Esophagus squamous epithelium (tissue), 4 donors: ENCODE results near the gene RNF130.

Source experiments
- POLR2A ChIP-seq, 4 donors: fragments of 450-650 bp; IDR thresholded peaks; one replicate each; pipeline ENCODE4 v1.6.1; 2017; ENCODE audit warnings: antibody characterized with exemption in 4 of 4, mild to moderate bottlenecking in 4 of 4, moderate library complexity in 3 of 4
- TF ChIP-seq, protein P1 (sequence below), 6 experiments: fragments of 450-650 bp in 4 of 6; fragments of 200-600 bp in 2 of 6; sonication (generic) in 2 of 6; IDR thresholded peaks; one replicate each; pipeline ENCODE4 v1.5.1; 2016 to 2019; ENCODE audit warnings: antibody characterized with exemption in 6 of 6, mild to moderate bottlenecking in 4 of 6, moderate library complexity in 4 of 6

DNA sequence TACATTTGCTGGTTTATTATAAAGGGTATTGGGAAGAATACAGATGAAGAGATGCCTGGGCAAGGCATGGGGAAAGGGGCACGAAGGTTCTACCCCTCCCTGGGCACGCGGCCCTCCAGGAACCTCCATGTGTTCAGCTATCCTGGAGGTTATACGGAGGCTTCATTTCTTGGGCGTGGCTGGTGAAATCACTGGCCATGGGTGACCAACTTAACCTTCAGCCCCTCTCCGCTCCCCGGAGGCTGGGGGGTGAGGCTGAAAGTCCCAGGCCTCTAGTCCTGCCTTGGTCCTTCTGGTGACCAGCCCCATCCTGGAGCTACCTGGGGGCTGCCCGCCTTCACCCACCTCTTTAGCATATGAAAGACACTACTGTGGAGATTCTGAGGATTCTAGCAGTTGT is 17.0 kb upstream of the RNF130 start:
- TF ChIP-seq, protein P1, sequence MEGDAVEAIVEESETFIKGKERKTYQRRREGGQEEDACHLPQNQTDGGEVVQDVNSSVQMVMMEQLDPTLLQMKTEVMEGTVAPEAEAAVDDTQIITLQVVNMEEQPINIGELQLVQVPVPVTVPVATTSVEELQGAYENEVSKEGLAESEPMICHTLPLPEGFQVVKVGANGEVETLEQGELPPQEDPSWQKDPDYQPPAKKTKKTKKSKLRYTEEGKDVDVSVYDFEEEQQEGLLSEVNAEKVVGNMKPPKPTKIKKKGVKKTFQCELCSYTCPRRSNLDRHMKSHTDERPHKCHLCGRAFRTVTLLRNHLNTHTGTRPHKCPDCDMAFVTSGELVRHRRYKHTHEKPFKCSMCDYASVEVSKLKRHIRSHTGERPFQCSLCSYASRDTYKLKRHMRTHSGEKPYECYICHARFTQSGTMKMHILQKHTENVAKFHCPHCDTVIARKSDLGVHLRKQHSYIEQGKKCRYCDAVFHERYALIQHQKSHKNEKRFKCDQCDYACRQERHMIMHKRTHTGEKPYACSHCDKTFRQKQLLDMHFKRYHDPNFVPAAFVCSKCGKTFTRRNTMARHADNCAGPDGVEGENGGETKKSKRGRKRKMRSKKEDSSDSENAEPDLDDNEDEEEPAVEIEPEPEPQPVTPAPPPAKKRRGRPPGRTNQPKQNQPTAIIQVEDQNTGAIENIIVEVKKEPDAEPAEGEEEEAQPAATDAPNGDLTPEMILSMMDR (IDR thresholded peaks at IDR 0.05), result no peak
- TF ChIP-seq POLR2A (IDR thresholded peaks at IDR 0.05), result no peak
